HEK293 (cell line): ENCODE data around the gene ABHD8.

Experiments
- CTCF ChIP-seq: fragments of 450-650 bp; formaldehyde crosslinking; IDR thresholded peaks from 2 replicates; pipeline ENCODE4 v1.5.1; 2016; ENCODE audit warnings: missing biosample characterization, missing genetic modification characterization
- ZNF24 ChIP-seq: fragments of 450-650 bp; formaldehyde crosslinking; IDR thresholded peaks from 2 replicates; pipeline ENCODE4 v1.5.1; 2016; ENCODE audit warnings: missing biosample characterization, missing genetic modification characterization
- ZNF549 ChIP-seq: fragments of 450-650 bp; IDR thresholded peaks from 2 replicates; pipeline ENCODE4 v1.5.1; 2018; ENCODE audit warnings: missing biosample characterization, missing genetic modification characterization, mild to moderate bottlenecking, inconsistent platforms, moderate library complexity

- TF ChIP-seq CTCF (tag by site-specific recombination) (no peak), ZNF24 (no peak), ZNF549 (tag by site-specific recombination) (no peak)
Observed at GRCh38 chr19:17321655-17322489, 18.6 kb upstream of the ABHD8 start.
